ENCODE measurements around the gene CHST15. TPM values are rescaled to one million over a fixed set of nuclear protein-coding genes. Genes with fewer than 3 reads are reported as not detected.

The CHST15 gene
- total RNA-seq, 1 experiment from 2014 or later, result 17.1 TPM

DNA sequence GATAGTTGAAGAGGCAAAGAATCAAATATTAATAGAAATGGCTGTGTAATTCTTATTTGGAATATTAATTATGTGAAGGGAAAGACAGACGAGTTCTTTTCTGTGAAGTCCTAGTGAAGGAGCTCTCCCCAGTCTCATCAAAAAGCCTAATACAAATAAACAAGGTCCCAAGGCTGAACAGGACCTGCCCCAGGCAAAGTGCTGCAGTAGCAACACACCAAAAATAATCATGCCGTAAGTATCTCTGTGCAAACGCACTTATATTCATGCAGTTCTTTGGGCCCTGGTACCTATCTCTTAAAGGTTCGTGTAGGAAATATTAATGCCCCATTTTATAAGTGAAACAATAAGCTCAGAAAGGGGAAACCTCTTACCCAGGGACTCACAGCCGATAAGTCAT is 12.2 kb upstream of the CHST15 start:
- H2AFZ ChIP-seq (ENCODE audit: low read length), result 0 out of 2 replicates have a peak overlapping the region, but pooled peaks have one; percentile 29
- H3K79me2 ChIP-seq (ENCODE audit: low read length), result no peaks in the 10 kb centered on the region
- peak overlapping the region; percentile 24; the same call in 1 of the 2 replicates for H3K9ac ChIP-seq (ENCODE audit: low read length)
- no peaks in the 10 kb centered on the region for H3F3A ChIP-seq (ENCODE audit: low read length, unreplicated experiment)
- H3K27ac ChIP-seq (ENCODE audit: low read length), result peak overlapping the region; percentile 78
- DNase-seq (peak; percentile 33), ATAC-seq (peak; percentile 56)
- no TSS peak for BruUV-seq (replicated peaks)
- H3K36me3 ChIP-seq (ENCODE audit: low read depth, low read length), result no peaks in the 10 kb centered on the region
- intact Hi-C loops (cut with micrococcal nuclease), result loop anchor here (5.0 kb wide), 1 partner anchor 43 kb away; no protein-coding TSS in a partner anchor
- POLR2A ChIA-PET (ENCODE audit: unreplicated experiment), result interaction anchor here (0.6 kb wide), 1 partner anchor 46 kb away, joined by 3 read pairs; no protein-coding TSS in a partner anchor
- peak overlapping the region; percentile 81 for H3K4me2 ChIP-seq (ENCODE audit: low read length)
- no peaks in the 10 kb centered on the region for H3K27me3 ChIP-seq (ENCODE audit: low read length)
- TF ChIP-seq EZH2phosphoT487 (IDR thresholded peaks at IDR 0.05; ENCODE audit: borderline replicate concordance, low read length), result no peak
- TF ChIP-seq, protein P1, sequence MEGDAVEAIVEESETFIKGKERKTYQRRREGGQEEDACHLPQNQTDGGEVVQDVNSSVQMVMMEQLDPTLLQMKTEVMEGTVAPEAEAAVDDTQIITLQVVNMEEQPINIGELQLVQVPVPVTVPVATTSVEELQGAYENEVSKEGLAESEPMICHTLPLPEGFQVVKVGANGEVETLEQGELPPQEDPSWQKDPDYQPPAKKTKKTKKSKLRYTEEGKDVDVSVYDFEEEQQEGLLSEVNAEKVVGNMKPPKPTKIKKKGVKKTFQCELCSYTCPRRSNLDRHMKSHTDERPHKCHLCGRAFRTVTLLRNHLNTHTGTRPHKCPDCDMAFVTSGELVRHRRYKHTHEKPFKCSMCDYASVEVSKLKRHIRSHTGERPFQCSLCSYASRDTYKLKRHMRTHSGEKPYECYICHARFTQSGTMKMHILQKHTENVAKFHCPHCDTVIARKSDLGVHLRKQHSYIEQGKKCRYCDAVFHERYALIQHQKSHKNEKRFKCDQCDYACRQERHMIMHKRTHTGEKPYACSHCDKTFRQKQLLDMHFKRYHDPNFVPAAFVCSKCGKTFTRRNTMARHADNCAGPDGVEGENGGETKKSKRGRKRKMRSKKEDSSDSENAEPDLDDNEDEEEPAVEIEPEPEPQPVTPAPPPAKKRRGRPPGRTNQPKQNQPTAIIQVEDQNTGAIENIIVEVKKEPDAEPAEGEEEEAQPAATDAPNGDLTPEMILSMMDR (conservative IDR thresholded peaks at IDR 0.05; ENCODE audit: low read depth, low read length), result no peak
- no peak for TF ChIP-seq EZH2 (IDR thresholded peaks at IDR 0.05; ENCODE audit: low read length, unreplicated experiment)
- CTCF ChIA-PET, result interaction anchor here (1.3 kb wide), 1 partner anchor 111 kb away, joined by 5 read pairs; no protein-coding TSS in a partner anchor
- no peaks in the 10 kb centered on the region for H4K20me1 ChIP-seq (ENCODE audit: low read length)
- H3K9me3 ChIP-seq (ENCODE audit: low read length), result no peaks in the 10 kb centered on the region
- no peaks in the 10 kb centered on the region for H3K9me2 ChIP-seq (replicated peaks; ENCODE audit: low read length)
- peak overlapping the region; percentile 53 for H3K4me3 ChIP-seq (ENCODE audit: low read length)
- peaks cover 26% of the 10 kb centered on the region for H3K4me1 ChIP-seq (ENCODE audit: insufficient read depth, low read length)

DNA sequence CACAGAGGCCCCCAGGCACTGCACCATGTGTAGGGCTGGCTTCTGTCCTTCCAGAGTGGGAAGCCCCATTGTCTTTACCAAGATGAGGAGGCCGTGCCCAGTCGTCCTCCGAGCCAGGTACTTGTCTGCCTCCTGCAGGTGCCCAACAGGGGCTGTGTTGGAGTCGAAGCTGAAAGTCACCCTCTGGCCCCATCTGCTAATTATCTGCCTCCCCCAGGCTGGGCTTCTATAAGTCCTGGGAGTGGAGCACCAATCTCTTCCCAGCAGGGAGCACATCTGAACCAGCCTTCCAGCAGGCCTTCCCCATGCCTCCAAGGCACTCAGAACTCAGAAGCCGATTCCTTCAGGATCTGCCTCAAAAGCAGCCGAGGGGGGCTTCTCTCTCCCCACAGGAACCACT is 11.6 kb upstream of the CHST15 start:
- Histone ChIP-seq H3K4me2 (ENCODE audit: low read length) (peak overlapping the region; percentile 81), H3K4me3 (ENCODE audit: low read length) (peak overlapping the region; percentile 53; the same call in 1 of the 2 replicates), H3K9me3 (ENCODE audit: low read length) (no peaks in the 10 kb centered on the region), H3K27ac (ENCODE audit: low read length) (peak overlapping the region; percentile 78), H3K79me2 (ENCODE audit: low read length) (no peaks in the 10 kb centered on the region), H4K20me1 (ENCODE audit: low read length) (no peaks in the 10 kb centered on the region), H3K27me3 (ENCODE audit: low read length) (no peaks in the 10 kb centered on the region), H3F3A (ENCODE audit: low read length, unreplicated experiment) (no peaks in the 10 kb centered on the region), H3K4me1 (ENCODE audit: insufficient read depth, low read length) (peaks cover 26% of the 10 kb centered on the region), H3K9ac (ENCODE audit: low read length) (no peak overlapping the region), H3K36me3 (ENCODE audit: low read depth, low read length) (no peaks in the 10 kb centered on the region), H2AFZ (ENCODE audit: low read length) (no peak overlapping the region), H3K9me2 (replicated peaks; ENCODE audit: low read length) (no peaks in the 10 kb centered on the region)
- POLR2A ChIA-PET (ENCODE audit: unreplicated experiment), result no interaction called here
- ATAC-seq (no peak), DNase-seq (no peak)
- CTCF ChIA-PET, result no interaction called here
- TF ChIP-seq EZH2 (IDR thresholded peaks at IDR 0.05; ENCODE audit: low read length, unreplicated experiment), result no peak
- TF ChIP-seq, protein P1 (conservative IDR thresholded peaks at IDR 0.05; ENCODE audit: low read depth, low read length), result no peak
- TF ChIP-seq EZH2phosphoT487 (IDR thresholded peaks at IDR 0.05; ENCODE audit: borderline replicate concordance, low read length), result no peak
- BruUV-seq (replicated peaks), result no TSS peak
- intact Hi-C loops (cut with micrococcal nuclease), result loop anchor here (5.0 kb wide), 1 partner anchor 43 kb away; no protein-coding TSS in a partner anchor

DNA sequence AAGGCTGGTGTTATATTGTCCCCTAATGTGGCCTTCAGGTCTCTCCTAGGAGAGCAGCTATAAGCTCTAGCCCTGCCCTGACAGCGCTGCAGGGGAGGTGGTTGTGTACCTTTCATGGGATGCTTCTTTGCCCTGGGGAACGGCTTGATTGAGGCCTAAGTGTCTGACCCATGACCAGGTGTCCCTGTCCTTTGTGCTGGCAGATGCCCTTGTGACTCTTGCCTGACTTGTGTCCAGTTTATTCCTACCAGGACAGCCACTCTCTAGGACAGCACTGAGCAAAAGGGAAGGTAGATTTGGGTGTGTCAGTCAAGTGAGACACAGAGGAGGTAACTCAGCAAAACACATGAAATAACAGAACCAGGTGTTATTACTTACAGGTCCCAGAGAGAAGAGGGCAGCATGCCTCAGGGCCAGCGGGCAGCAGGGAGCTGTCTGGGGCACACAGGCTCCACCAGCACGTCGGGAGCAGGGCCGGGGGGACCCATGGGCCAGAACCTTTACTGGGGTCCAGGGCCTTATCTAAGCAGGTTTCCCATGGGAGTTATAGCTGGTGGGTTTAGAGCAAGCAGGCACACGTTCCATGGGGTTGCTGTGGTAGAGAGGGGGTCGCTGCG is 10.7 kb upstream of the CHST15 start:
- Histone ChIP-seq H3K9me3 (ENCODE audit: low read length) (no peaks in the 10 kb centered on the region), H3K36me3 (ENCODE audit: low read depth, low read length) (no peaks in the 10 kb centered on the region), H3K9me2 (replicated peaks; ENCODE audit: low read length) (no peaks in the 10 kb centered on the region), H3K4me2 (ENCODE audit: low read length) (no peak overlapping the region), H2AFZ (ENCODE audit: low read length) (no peak overlapping the region), H3F3A (ENCODE audit: low read length, unreplicated experiment) (no peaks in the 10 kb centered on the region), H4K20me1 (ENCODE audit: low read length) (no peaks in the 10 kb centered on the region), H3K27ac (ENCODE audit: low read length) (no peak overlapping the region), H3K4me1 (ENCODE audit: insufficient read depth, low read length) (peaks cover 26% of the 10 kb centered on the region), H3K9ac (ENCODE audit: low read length) (no peak overlapping the region), H3K4me3 (ENCODE audit: low read length) (no peak overlapping the region), H3K27me3 (ENCODE audit: low read length) (no peaks in the 10 kb centered on the region), H3K79me2 (ENCODE audit: low read length) (no peaks in the 10 kb centered on the region)
- BruUV-seq (replicated peaks), result no TSS peak
- intact Hi-C loops (cut with micrococcal nuclease), result no loop called here
- DNase-seq, result no peak
- POLR2A ChIA-PET (ENCODE audit: unreplicated experiment), result no interaction called here
- TF ChIP-seq, protein P1 (conservative IDR thresholded peaks at IDR 0.05; ENCODE audit: low read depth, low read length), result no peak
- TF ChIP-seq EZH2phosphoT487 (IDR thresholded peaks at IDR 0.05; ENCODE audit: borderline replicate concordance, low read length) (no peak), EZH2 (IDR thresholded peaks at IDR 0.05; ENCODE audit: low read length, unreplicated experiment) (no peak)
- no peak for ATAC-seq
- CTCF ChIA-PET, result no interaction called here

Data from PC-3 (cell line).